ENCODE results near the gene LPAR1. TPM values are rescaled to one million over a fixed set of nuclear protein-coding genes. Genes with fewer than 3 reads are reported as not detected.

Gene LPAR1
- total and polyA plus RNA-seq, 2 donors from 2014 or later: 2.9 to 28.2 TPM

DNA sequence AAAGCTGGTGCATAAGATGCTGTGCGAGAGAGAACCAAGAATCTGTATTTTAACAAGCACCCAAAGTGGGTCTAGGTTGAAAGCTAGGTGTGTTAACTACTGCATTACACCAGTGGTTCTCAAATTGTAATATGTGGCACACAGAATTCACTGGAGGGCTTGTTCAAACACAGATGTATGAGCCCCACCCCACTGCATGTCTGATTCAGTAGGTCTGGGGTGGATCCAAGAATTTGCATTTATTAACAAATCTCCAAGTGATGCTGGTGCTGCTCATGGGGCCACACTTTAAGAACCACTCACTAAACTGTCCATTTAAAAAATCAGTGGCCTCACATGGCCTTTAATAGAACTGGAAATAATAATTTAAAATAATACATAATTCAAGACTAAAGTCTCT lies 40.4 kb downstream of the LPAR1 start:
- no peaks in the 10 kb centered on the region for H3K27me3 ChIP-seq (ENCODE audit: control insufficient read depth, insufficient read depth, low read length)
- intact Hi-C loops (cut with DNase I): no loop called here
- no peak overlapping the region for H3K4me3 ChIP-seq (ENCODE audit: low read length in 3 of 3)
- no peak overlapping the region for H3K9ac ChIP-seq (ENCODE audit: low read length in 3 of 3)
- H3K9me3 ChIP-seq (ENCODE audit: control insufficient read depth in 2 of 3, insufficient read depth in 1 of 3, low read length in 3 of 3): no peaks in the 10 kb centered on the region
- no peak overlapping the region for H3K27ac ChIP-seq (ENCODE audit: low read depth in 2 of 2, low read length in 2 of 2)
- FAIRE-seq: no peak
- no peak for DNase-seq
- no peaks in the 10 kb centered on the region for H3K4me1 ChIP-seq (ENCODE audit: control insufficient read depth in 2 of 3, insufficient read depth in 2 of 3, low read depth in 1 of 3, low read length in 3 of 3)
- TF ChIP-seq, protein P1, sequence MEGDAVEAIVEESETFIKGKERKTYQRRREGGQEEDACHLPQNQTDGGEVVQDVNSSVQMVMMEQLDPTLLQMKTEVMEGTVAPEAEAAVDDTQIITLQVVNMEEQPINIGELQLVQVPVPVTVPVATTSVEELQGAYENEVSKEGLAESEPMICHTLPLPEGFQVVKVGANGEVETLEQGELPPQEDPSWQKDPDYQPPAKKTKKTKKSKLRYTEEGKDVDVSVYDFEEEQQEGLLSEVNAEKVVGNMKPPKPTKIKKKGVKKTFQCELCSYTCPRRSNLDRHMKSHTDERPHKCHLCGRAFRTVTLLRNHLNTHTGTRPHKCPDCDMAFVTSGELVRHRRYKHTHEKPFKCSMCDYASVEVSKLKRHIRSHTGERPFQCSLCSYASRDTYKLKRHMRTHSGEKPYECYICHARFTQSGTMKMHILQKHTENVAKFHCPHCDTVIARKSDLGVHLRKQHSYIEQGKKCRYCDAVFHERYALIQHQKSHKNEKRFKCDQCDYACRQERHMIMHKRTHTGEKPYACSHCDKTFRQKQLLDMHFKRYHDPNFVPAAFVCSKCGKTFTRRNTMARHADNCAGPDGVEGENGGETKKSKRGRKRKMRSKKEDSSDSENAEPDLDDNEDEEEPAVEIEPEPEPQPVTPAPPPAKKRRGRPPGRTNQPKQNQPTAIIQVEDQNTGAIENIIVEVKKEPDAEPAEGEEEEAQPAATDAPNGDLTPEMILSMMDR (IDR thresholded peaks at IDR 0.05; ENCODE audit: borderline replicate concordance, extremely low read depth, insufficient read depth): no peak
- no peaks in the 10 kb centered on the region for H3K36me3 ChIP-seq (ENCODE audit: control insufficient read depth in 2 of 3, insufficient read depth in 3 of 3, low read length in 3 of 3)

DNA sequence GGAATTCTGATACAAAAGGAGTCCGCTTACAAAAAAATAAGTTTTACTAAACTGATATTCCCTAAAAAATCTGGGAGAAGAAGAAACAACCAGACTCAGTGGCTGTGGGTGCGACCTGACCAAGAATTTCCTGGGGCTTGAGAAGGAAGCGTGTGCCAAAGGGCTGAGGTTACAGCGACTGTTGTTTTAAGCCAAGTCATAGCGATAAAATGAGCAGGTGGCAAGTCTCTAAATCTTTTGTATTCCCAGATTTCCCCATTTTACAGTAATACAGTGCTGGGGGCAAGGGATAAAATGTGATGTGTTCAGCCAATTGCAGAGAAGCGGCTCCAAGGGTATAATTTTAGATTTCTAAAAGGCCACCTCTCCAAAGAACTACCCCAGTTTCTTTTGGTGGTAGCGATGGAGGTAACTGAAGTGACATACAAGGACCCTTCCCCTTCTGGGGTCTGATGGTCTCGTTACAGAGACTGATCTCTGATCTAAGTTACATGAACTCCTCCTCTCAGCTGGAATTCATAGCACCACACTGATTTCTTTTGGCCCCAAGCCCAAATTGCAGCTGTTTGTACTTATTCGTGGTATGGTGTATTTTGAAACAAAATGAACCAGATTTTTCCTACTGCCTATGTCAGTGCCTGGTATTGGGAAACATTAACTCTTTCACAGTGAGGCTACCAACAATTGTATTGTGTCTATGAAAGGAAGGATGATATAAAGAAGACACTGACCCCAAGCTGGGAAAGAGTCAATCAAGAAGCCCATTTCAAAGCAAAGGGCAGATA lies 41.6 kb downstream of the LPAR1 start:
- no peak overlapping the region for H3K4me3 ChIP-seq (ENCODE audit: low read length in 3 of 3)
- H3K27me3 ChIP-seq (ENCODE audit: control insufficient read depth, insufficient read depth, low read length): no peaks in the 10 kb centered on the region
- no peak overlapping the region for H3K9ac ChIP-seq (ENCODE audit: low read length in 3 of 3)
- no peaks in the 10 kb centered on the region for H3K4me1 ChIP-seq (ENCODE audit: control insufficient read depth in 2 of 3, insufficient read depth in 2 of 3, low read depth in 1 of 3, low read length in 3 of 3)
- H3K27ac ChIP-seq (ENCODE audit: low read depth in 2 of 2, low read length in 2 of 2): peak overlapping the region in 1 of 2 donors; percentile 3
- TF ChIP-seq, protein P1 (IDR thresholded peaks at IDR 0.05; ENCODE audit: borderline replicate concordance, extremely low read depth, insufficient read depth): no peak
- FAIRE-seq (no peak), DNase-seq (peak in 1 of 5 donors; percentile 62)
- H3K9me3 ChIP-seq (ENCODE audit: control insufficient read depth in 2 of 3, insufficient read depth in 1 of 3, low read length in 3 of 3): no peaks in the 10 kb centered on the region
- H3K36me3 ChIP-seq (ENCODE audit: control insufficient read depth in 2 of 3, insufficient read depth in 3 of 3, low read length in 3 of 3): no peaks in the 10 kb centered on the region
- intact Hi-C loops (cut with DNase I): no loop called here

DNA sequence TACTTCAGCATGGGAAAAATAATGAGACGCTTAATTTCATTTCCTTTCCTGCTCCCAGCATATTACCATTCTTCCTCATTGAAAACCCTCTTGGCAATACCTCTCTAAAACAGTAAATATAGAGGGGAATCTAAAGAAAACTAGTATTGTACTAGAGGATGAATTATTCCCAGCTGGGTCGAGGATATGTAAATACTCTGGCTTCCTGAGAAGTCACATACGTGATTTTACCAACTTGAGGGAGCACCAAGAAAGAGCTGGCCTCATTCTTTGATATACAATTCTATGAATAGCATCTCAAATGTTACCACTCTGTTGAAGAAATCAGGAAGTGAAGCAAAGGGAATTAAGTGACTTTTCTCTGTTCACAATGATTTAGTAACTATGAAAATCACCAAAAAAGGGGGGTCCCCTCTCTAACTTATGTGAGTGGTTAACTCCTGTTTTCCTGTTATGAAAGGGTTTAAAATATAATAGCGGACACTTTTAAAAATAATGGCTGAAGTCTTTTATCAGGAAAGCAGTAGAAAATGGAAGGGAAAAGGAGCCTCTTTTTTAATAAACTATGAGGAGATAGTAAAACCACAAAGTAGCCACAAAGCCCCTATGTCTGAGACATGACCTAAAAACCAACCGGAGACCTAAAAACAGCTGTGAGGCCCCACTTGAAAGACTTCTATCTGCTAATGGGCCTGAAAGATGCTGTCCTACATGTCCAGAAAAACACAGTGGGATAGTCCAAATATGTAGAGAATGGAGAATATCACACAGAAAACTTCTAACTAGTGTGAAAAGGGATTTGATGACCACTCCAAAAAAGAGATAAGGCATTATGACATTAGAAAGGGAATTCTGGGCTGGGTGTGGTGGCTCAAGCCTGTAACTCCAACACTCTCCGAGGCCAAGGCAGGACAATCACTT lies 42.6 kb downstream of the LPAR1 start:
- intact Hi-C loops (cut with DNase I): no loop called here
- Histone ChIP-seq H3K4me1 (ENCODE audit: control insufficient read depth in 2 of 3, insufficient read depth in 2 of 3, low read depth in 1 of 3, low read length in 3 of 3) (no peaks in the 10 kb centered on the region), H3K27me3 (ENCODE audit: control insufficient read depth, insufficient read depth, low read length) (no peaks in the 10 kb centered on the region), H3K9ac (ENCODE audit: low read length in 3 of 3) (no peak overlapping the region), H3K27ac (ENCODE audit: low read depth in 2 of 2, low read length in 2 of 2) (no peak overlapping the region), H3K4me3 (ENCODE audit: low read length in 3 of 3) (no peak overlapping the region), H3K36me3 (ENCODE audit: control insufficient read depth in 2 of 3, insufficient read depth in 3 of 3, low read length in 3 of 3) (no peaks in the 10 kb centered on the region), H3K9me3 (ENCODE audit: control insufficient read depth in 2 of 3, insufficient read depth in 1 of 3, low read length in 3 of 3) (no peaks in the 10 kb centered on the region)
- FAIRE-seq: no peak
- no peak for DNase-seq
- TF ChIP-seq, protein P1 (IDR thresholded peaks at IDR 0.05; ENCODE audit: borderline replicate concordance, extremely low read depth, insufficient read depth): no peak

Data from kidney (tissue), 14 donors.